Stomach (tissue), 4 donors: ENCODE results near the gene GOLGA8B.
"Not testable (repeated sequence)": the region's sequence is repeated elsewhere in the genome, so short reads cannot be mapped to it uniquely, and the experiment has no call there.

Source experiments
- CTCF ChIP-seq, 7 experiments: fragments of 450-650 bp in 4 of 7; fragments of 200-600 bp in 3 of 7; sonication (generic) in 3 of 7; IDR thresholded peaks; one replicate each; pipeline ENCODE4 v1.5.1; 2016 to 2019; ENCODE audit warnings: antibody characterized with exemption in 7 of 7, control low read depth in 2 of 7, mild to moderate bottlenecking in 1 of 7
- POLR2A ChIP-seq, 4 donors: fragments of 450-650 bp; IDR thresholded peaks; one replicate each; pipeline ENCODE4 v1.6.1; 2016; ENCODE audit warnings: antibody characterized with exemption in 4 of 4, control low read depth in 2 of 4, mild to moderate bottlenecking in 1 of 4, moderate library complexity in 1 of 4

- not testable (repeated sequence) for TF ChIP-seq CTCF, POLR2A (IDR thresholded peaks at IDR 0.05)
These were observed 18.7 kb downstream of the GOLGA8B start for GRCh38 chr15:34564711-34565110.
